ENCODE data around the gene MNS1. TPM values are rescaled to one million over a fixed set of nuclear protein-coding genes. Genes with fewer than 3 reads are reported as not detected.

The MNS1 gene
- total and polyA plus RNA-seq, 2 of the 13 experiments (the other 11 are each of a cell fraction or from before 2014, with no cell fraction given): 0.22 to 1.7 TPM

DNA sequence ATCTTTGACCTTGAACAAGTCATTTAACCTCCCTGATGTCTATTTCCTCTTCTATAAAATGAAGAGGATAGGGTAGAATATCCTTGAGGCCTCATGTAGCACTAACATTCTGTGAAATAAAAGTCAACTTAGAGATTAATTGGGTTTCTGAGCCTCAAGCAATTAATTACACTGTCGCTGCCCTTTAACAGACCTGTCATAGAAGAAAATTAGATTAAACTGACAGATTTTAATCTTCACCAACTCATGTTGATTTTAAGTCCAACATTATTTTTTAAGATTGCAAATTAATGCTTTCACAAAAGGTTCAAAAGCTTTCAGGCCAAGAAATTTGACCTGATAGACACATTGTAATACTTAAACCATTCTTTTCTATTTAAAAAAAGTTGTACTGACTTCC lies 8.1 kb upstream of the MNS1 start (continued):
- TF ChIP-seq IRX3 (CRISPR knock-in tag; IDR thresholded peaks at IDR 0.05; ENCODE audit: borderline replicate concordance, low read depth) (no peak), SPEN (CRISPR knock-in tag; IDR thresholded peaks at IDR 0.05; ENCODE audit: low read depth) (no peak)
- TF ChIP-seq, protein P1, sequence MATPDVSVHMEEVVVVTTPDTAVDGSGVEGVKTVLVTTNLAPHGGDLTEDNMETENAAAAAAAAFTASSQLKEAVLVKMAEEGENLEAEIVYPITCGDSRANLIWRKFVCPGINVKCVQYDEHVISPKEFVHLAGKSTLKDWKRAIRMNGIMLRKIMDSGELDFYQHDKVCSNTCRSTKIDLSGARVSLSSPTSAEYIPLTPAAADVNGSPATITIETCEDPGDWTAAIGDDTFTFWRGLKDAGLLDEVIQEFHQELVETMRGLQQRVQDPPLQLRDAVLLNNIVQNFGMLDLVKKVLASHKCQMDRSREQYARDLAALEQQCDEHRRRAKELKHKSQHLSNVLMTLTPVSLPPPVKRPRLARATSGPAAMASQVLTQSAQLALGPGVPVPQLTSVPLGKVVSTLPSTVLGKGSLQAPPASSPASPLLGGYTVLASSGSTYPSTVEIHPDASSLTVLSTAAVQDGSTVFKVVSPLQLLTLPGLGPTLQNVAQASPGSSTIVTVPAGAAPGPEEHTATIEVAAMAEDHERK (CRISPR knock-in tag; IDR thresholded peaks at IDR 0.05; ENCODE audit: low read depth): no peak
- TF ChIP-seq, protein P2, sequence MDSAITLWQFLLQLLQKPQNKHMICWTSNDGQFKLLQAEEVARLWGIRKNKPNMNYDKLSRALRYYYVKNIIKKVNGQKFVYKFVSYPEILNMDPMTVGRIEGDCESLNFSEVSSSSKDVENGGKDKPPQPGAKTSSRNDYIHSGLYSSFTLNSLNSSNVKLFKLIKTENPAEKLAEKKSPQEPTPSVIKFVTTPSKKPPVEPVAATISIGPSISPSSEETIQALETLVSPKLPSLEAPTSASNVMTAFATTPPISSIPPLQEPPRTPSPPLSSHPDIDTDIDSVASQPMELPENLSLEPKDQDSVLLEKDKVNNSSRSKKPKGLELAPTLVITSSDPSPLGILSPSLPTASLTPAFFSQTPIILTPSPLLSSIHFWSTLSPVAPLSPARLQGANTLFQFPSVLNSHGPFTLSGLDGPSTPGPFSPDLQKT (CRISPR knock-in tag; IDR thresholded peaks at IDR 0.05; ENCODE audit: borderline replicate concordance): no peak

DNA sequence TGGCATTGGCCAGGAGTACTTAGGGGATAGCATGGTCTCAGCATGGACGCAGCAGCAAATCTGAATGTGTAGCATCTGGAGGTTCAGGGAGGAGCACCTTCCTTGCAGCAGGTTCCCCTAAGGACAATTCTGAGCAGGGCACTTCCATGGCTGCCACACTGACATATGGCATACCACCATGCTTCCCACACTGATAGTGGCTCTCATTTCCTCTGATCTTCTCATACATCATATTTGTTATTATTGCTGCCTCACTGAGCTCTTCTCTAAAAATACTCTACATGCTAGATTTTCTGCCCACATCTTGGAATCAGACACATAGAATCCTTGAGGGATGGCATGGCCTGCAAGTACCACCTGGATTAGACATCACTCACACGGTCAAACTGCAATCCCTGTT lies 7.3 kb upstream of the MNS1 start:
- Histone ChIP-seq H3K27me3 (ENCODE audit: control insufficient read depth in 1 of 2, insufficient read depth in 2 of 2, low read length in 2 of 2) (no peaks in the 10 kb centered on the region), H3K4me3 (replicated peaks in 1 of 3; ENCODE audit: insufficient read depth in 1 of 3, low read depth in 2 of 3, low read length in 3 of 3) (no peak overlapping the region), H3K27ac (ENCODE audit: extremely low read length, insufficient read depth, low read length) (no peak overlapping the region), H4K20me1 (ENCODE audit: insufficient read depth, low read length) (no peaks in the 10 kb centered on the region), H3K79me2 (ENCODE audit: insufficient read depth, low read length) (no peaks in the 10 kb centered on the region), H3K36me3 (replicated peaks in 1 of 2; ENCODE audit: control insufficient read depth in 1 of 2, insufficient read depth in 2 of 2, low read length in 2 of 2) (no peaks in the 10 kb centered on the region), H3K4me2 (ENCODE audit: low read depth, low read length) (no peak overlapping the region), H3K4me1 (ENCODE audit: insufficient read depth, low read length) (peaks cover 20% of the 10 kb centered on the region), H3K9ac (ENCODE audit: insufficient read depth, low read depth, low read length) (no peak overlapping the region), H2AFZ (ENCODE audit: low read length) (no peak overlapping the region), H3K9me3 (ENCODE audit: low read length) (no peaks in the 10 kb centered on the region)
- CTCF ChIA-PET (ENCODE audit: low intra/inter-chr PET ratio, low total read pairs): no interaction called here
- 0% methylated on average over 1 of the region's 2 CpGs for WGBS (ENCODE audit: low lambda C conversion rate)
- intact Hi-C loops (cut with micrococcal nuclease; ENCODE audit: unreplicated experiment) (no loop called here), in situ Hi-C loops (cut with HindIII; ENCODE audit: extremely low pct_ligation_motif_present, low pct_unique_long_range_greater_than_20kb) (no loop called here)
- DNase-seq (ENCODE audit: low spot score) (no peak), ATAC-seq (no peak), FAIRE-seq (no peak)
- POLR2A ChIA-PET: no interaction called here
- no TSS peak for BruUV-seq (replicated peaks)
- TF ChIP-seq, protein P3, sequence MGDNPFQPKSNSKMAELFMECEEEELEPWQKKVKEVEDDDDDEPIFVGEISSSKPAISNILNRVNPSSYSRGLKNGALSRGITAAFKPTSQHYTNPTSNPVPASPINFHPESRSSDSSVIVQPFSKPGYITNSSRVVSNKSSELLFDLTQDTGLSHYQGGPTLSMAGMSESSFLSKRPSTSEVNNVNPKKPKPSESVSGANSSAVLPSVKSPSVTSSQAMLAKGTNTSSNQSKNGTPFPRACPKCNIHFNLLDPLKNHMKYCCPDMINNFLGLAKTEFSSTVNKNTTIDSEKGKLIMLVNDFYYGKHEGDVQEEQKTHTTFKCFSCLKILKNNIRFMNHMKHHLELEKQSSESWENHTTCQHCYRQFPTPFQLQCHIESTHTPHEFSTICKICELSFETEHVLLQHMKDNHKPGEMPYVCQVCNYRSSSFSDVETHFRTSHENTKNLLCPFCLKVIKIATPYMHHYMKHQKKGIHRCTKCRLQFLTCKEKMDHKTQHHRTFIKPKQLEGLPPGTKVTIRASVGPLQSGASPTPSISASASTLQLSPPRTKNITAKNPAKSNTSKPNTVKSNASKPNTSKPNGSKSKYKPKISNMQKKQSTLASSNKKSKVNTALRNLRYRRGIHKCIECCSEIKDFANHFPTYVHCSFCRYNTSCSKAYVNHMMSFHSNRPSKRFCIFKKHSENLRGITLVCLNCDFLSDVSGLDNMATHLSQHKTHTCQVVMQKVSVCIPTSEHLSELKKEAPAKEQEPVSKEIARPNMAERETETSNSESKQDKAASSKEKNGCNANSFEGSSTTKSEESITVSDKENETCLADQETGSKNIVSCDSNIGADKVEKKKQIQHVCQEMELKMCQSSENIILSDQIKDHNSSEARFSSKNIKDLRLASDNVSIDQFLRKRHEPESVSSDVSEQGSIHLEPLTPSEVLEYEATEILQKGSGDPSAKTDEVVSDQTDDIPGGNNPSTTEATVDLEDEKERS (CRISPR knock-in tag; IDR thresholded peaks at IDR 0.05): no peak
- TF ChIP-seq ZNF75D (CRISPR knock-in tag; IDR thresholded peaks at IDR 0.05; ENCODE audit: borderline replicate concordance) (no peak), ZNF230 (CRISPR knock-in tag; IDR thresholded peaks at IDR 0.05) (no peak), ZNF709 (CRISPR knock-in tag; IDR thresholded peaks at IDR 0.05) (no peak), GFI1 (CRISPR knock-in tag; IDR thresholded peaks at IDR 0.05; ENCODE audit: borderline replicate concordance) (no peak), RBM22 (optimal IDR thresholded peaks at IDR 0.05; ENCODE audit: low read length) (no peak), TEAD2 (CRISPR knock-in tag; IDR thresholded peaks at IDR 0.05) (no peak), ZNF232 (CRISPR knock-in tag; IDR thresholded peaks at IDR 0.05; ENCODE audit: borderline replicate concordance) (no peak), PAF1 (CRISPR knock-in tag; IDR thresholded peaks at IDR 0.05) (no peak)
- TF ChIP-seq, protein P4, sequence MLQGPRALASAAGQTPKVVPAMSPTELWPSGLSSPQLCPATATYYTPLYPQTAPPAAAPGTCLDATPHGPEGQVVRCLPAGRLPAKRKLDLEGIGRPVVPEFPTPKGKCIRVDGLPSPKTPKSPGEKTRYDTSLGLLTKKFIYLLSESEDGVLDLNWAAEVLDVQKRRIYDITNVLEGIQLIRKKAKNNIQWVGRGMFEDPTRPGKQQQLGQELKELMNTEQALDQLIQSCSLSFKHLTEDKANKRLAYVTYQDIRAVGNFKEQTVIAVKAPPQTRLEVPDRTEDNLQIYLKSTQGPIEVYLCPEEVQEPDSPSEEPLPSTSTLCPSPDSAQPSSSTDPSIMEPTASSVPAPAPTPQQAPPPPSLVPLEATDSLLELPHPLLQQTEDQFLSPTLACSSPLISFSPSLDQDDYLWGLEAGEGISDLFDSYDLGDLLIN (CRISPR knock-in tag; IDR thresholded peaks at IDR 0.05; ENCODE audit: borderline replicate concordance): no peak
- TF ChIP-seq, protein P5, sequence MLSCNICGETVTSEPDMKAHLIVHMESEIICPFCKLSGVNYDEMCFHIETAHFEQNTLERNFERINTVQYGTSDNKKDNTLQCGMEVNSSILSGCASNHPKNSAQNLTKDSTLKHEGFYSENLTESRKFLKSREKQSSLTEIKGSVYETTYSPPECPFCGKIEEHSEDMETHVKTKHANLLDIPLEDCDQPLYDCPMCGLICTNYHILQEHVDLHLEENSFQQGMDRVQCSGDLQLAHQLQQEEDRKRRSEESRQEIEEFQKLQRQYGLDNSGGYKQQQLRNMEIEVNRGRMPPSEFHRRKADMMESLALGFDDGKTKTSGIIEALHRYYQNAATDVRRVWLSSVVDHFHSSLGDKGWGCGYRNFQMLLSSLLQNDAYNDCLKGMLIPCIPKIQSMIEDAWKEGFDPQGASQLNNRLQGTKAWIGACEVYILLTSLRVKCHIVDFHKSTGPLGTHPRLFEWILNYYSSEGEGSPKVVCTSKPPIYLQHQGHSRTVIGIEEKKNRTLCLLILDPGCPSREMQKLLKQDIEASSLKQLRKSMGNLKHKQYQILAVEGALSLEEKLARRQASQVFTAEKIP (CRISPR knock-in tag; IDR thresholded peaks at IDR 0.05; ENCODE audit: borderline replicate concordance): no peak
